Endothelial cell (in vitro differentiated cells): Measurements from ENCODE around the gene CDKL1. TPM values are rescaled to one million over a fixed set of nuclear protein-coding genes. Genes with fewer than 3 reads are reported as not detected.
"Not testable (repeated sequence)": the region's sequence is repeated elsewhere in the genome, so short reads cannot be mapped to it uniquely, and the experiment has no call there.

ENCODE experiments used
- DNase-seq: peaks from one replicate; pipeline ENCODE4 v3.0.0; 2021; ENCODE audit warnings: low spot score
- H3K27ac Mint-ChIP-seq: one replicate; pipeline ENCODE4 v1.8.0; 2021; ENCODE audit warnings: mixed read lengths, inconsistent platforms; ENCODE audit not compliant: unreplicated experiment
- H3K27me3 Mint-ChIP-seq: one replicate; pipeline ENCODE4 v1.8.0; 2021; ENCODE audit warnings: mild to moderate bottlenecking, moderate library complexity, mixed read lengths, inconsistent platforms; ENCODE audit not compliant: unreplicated experiment
- H3K36me3 Mint-ChIP-seq: one replicate; pipeline ENCODE4 v1.8.0; 2021; ENCODE audit warnings: mild to moderate bottlenecking, low read depth, mixed read lengths, inconsistent platforms; ENCODE audit not compliant: unreplicated experiment
- H3K4me1 Mint-ChIP-seq: one replicate; pipeline ENCODE4 v1.8.0; 2021; ENCODE audit warnings: mild to moderate bottlenecking, mixed read lengths, inconsistent platforms; ENCODE audit not compliant: unreplicated experiment
- H3K4me3 Mint-ChIP-seq: one replicate; pipeline ENCODE4 v1.8.0; 2021; ENCODE audit warnings: mild to moderate bottlenecking, mixed read lengths, inconsistent platforms; ENCODE audit not compliant: unreplicated experiment
- H3K9me3 Mint-ChIP-seq: one replicate; pipeline ENCODE4 v1.8.0; 2021; ENCODE audit warnings: mixed read lengths, inconsistent platforms; ENCODE audit not compliant: unreplicated experiment
- total RNA-seq: library from RNA; stranded (reverse); fragmentation: NEBNext Ultra II Directional; extraction: Animal tissue kit (Norgen Biotek cat#: 25700); gene quantifications from one replicate; pipeline ENCODE4 v1.2.1, GENCODE V29; 2021; ENCODE audit not compliant: unreplicated experiment
- TF ChIP-seq, protein P1 (sequence below): fragments of 200-600 bp; sonication (generic); IDR thresholded peaks from one replicate; pipeline ENCODE4 v1.5.0; 2021; ENCODE audit warnings: antibody characterized with exemption; ENCODE audit not compliant: unreplicated experiment

Gene CDKL1
- total RNA-seq, 1 donor from 2014 or later: 19.0 TPM

DNA sequence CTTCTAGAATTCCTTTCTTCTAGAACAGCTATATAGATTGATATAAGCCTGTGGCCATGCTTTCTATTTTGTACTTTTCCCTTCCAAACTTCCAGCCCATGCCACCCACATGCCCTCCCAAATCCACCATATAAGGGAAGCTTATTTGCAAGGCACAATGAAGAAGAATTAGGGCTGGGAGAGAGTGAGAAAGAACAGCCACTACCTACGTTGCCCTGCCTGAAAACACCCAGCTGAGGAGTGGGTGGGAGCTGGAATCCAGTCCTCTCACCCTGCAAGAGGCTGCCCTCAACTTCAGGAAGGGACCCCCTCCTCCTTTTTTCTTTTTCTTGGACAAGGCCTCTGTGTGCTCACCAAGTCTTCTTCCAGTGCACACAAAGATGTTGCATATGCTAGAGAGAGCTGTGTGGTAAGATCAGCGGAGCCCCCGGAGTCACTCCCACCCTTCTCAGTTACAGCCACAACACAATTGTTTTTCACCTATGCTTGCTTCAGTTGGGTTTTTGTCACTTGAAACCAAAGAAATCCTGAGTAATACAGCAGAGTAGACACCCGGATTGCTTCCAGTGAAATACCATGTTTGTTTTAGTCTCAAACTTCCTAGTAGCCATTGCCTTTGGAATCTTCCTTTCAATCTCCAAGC is 38.8 kb downstream of the CDKL1 start:
- no peak for DNase-seq
- Mint-ChIP-seq H3K36me3 (peaks cover 5% of the 10 kb centered on the region), H3K27me3 (peaks cover 2% of the 10 kb centered on the region), H3K4me1 (peaks cover 10% of the 10 kb centered on the region), H3K9me3 (no peaks in the 10 kb centered on the region), H3K4me3 (no peak overlapping the region), H3K27ac (no peak overlapping the region)
- TF ChIP-seq, protein P1, sequence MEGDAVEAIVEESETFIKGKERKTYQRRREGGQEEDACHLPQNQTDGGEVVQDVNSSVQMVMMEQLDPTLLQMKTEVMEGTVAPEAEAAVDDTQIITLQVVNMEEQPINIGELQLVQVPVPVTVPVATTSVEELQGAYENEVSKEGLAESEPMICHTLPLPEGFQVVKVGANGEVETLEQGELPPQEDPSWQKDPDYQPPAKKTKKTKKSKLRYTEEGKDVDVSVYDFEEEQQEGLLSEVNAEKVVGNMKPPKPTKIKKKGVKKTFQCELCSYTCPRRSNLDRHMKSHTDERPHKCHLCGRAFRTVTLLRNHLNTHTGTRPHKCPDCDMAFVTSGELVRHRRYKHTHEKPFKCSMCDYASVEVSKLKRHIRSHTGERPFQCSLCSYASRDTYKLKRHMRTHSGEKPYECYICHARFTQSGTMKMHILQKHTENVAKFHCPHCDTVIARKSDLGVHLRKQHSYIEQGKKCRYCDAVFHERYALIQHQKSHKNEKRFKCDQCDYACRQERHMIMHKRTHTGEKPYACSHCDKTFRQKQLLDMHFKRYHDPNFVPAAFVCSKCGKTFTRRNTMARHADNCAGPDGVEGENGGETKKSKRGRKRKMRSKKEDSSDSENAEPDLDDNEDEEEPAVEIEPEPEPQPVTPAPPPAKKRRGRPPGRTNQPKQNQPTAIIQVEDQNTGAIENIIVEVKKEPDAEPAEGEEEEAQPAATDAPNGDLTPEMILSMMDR: no peak

GRCh38 chr14:50357124-50357523 is 39.6 kb downstream of the CDKL1 start:
- Mint-ChIP-seq H3K27me3 (no peaks in the 10 kb centered on the region), H3K9me3 (no peaks in the 10 kb centered on the region), H3K4me3 (no peak overlapping the region), H3K4me1 (peaks cover 8% of the 10 kb centered on the region), H3K36me3 (no peaks in the 10 kb centered on the region), H3K27ac (no peak overlapping the region)
- no peak for DNase-seq
- TF ChIP-seq, protein P1: no peak

GRCh38 chr14:50356283-50356682 is 40.4 kb downstream of the CDKL1 start:
- Mint-ChIP-seq H3K4me1 (peaks cover 13% of the 10 kb centered on the region), H3K27ac (peak overlapping the region; percentile 83)
- H3K27me3 Mint-ChIP-seq, H3K4me3 Mint-ChIP-seq, H3K9me3 Mint-ChIP-seq, H3K36me3 Mint-ChIP-seq, DNase-seq: not testable (repeated sequence)

DNA sequence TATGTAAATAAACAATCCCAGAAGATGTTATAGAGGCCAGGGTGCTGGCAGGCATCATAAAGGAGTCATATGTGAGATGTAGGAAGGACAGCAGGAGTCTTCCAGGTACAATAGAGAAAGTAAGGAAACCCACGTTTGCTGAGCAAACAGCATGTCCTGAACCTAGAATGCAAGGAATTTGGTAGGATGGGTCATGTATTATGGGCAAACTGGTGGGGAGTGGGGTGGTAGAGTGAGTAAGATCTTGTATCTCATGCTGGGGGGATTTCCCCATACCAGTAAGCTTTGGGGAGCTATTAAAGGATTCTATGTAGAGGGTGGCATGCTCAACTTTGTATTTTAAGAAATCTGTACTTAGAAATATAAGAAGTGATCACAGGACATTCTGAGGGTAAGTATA is 41.0 kb downstream of the CDKL1 start:
- TF ChIP-seq, protein P1: no peak
- H3K36me3 Mint-ChIP-seq: no peaks in the 10 kb centered on the region
- H3K9me3 Mint-ChIP-seq: no peaks in the 10 kb centered on the region
- H3K4me1 Mint-ChIP-seq: peaks cover 19% of the 10 kb centered on the region
- H3K27me3 Mint-ChIP-seq: no peaks in the 10 kb centered on the region
- no peak overlapping the region for H3K27ac Mint-ChIP-seq
- no peak for DNase-seq
- peak overlapping the region; percentile 6 for H3K4me3 Mint-ChIP-seq

GRCh38 chr14:50354527-50354926 is 42.2 kb downstream of the CDKL1 start:
- Mint-ChIP-seq H3K27me3 (no peaks in the 10 kb centered on the region), H3K4me1 (peaks cover 20% of the 10 kb centered on the region), H3K27ac (no peak overlapping the region), H3K9me3 (no peaks in the 10 kb centered on the region), H3K36me3 (no peaks in the 10 kb centered on the region), H3K4me3 (no peak overlapping the region)
- DNase-seq: no peak
- TF ChIP-seq, protein P1: no peak
